Measurements from ENCODE around the gene PLEKHA6. TPM values are rescaled to one million over a fixed set of nuclear protein-coding genes. Genes with fewer than 3 reads are reported as not detected.

The PLEKHA6 gene
- total RNA-seq, 1 donor from 2014 or later: 0.21 TPM

- DNase-seq (ENCODE audit: low spot score): no peak
- peaks cover 5% of the 10 kb centered on the region for H3K27me3 Mint-ChIP-seq (ENCODE audit: insufficient read depth)
- no peak overlapping the region for H3K4me3 Mint-ChIP-seq
- intact Hi-C loops (cut with micrococcal nuclease): no loop called here
- no peaks in the 10 kb centered on the region for H3K9me3 Mint-ChIP-seq
- H3K4me1 Mint-ChIP-seq (ENCODE audit: low read depth): no peaks in the 10 kb centered on the region
- H3K36me3 Mint-ChIP-seq (ENCODE audit: low read depth): no peaks in the 10 kb centered on the region
- H3K27ac Mint-ChIP-seq: no peak overlapping the region
Measured at GRCh38 chr1:204307334-204307883, 52.3 kb downstream of the PLEKHA6 start.

GRCh38 chr1:204306076-204306475 is 53.7 kb downstream of the PLEKHA6 start:
- H3K27me3 Mint-ChIP-seq (ENCODE audit: insufficient read depth): peaks cover 5% of the 10 kb centered on the region
- DNase-seq (ENCODE audit: low spot score): no peak
- H3K27ac Mint-ChIP-seq: no peak overlapping the region
- H3K36me3 Mint-ChIP-seq (ENCODE audit: low read depth): no peaks in the 10 kb centered on the region
- no peaks in the 10 kb centered on the region for H3K4me1 Mint-ChIP-seq (ENCODE audit: low read depth)
- no peak overlapping the region for H3K4me3 Mint-ChIP-seq
- intact Hi-C loops (cut with micrococcal nuclease): no loop called here
- H3K9me3 Mint-ChIP-seq: no peaks in the 10 kb centered on the region

- H3K4me3 Mint-ChIP-seq: no peak overlapping the region
- H3K27me3 Mint-ChIP-seq (ENCODE audit: insufficient read depth): peaks cover 13% of the 10 kb centered on the region
Measured at GRCh38 chr1:204304067-204304466, 55.7 kb downstream of the PLEKHA6 start.

GRCh38 chr1:204302769-204303168 is 57.0 kb downstream of the PLEKHA6 start:
- H3K9me3 Mint-ChIP-seq: no peaks in the 10 kb centered on the region
- H3K4me3 Mint-ChIP-seq: no peak overlapping the region
- no peaks in the 10 kb centered on the region for H3K4me1 Mint-ChIP-seq (ENCODE audit: low read depth)
- H3K27ac Mint-ChIP-seq: no peak overlapping the region
- DNase-seq (ENCODE audit: low spot score): no peak
- H3K27me3 Mint-ChIP-seq (ENCODE audit: insufficient read depth): peaks cover 12% of the 10 kb centered on the region
- intact Hi-C loops (cut with micrococcal nuclease): no loop called here
- no peaks in the 10 kb centered on the region for H3K36me3 Mint-ChIP-seq (ENCODE audit: low read depth)

More at GRCh38 chr1:204304067-204304466, 55.7 kb downstream of the PLEKHA6 start:
- Mint-ChIP-seq H3K36me3 (ENCODE audit: low read depth) (no peaks in the 10 kb centered on the region), H3K9me3 (no peaks in the 10 kb centered on the region), H3K27ac (no peak overlapping the region), H3K4me1 (ENCODE audit: low read depth) (no peaks in the 10 kb centered on the region)
- intact Hi-C loops (cut with micrococcal nuclease): no loop called here
- DNase-seq (ENCODE audit: low spot score): no peak

- intact Hi-C loops (cut with micrococcal nuclease): no loop called here
- no peak overlapping the region for H3K4me3 Mint-ChIP-seq
- H3K9me3 Mint-ChIP-seq: no peaks in the 10 kb centered on the region
- H3K4me1 Mint-ChIP-seq (ENCODE audit: low read depth): no peaks in the 10 kb centered on the region
- H3K27me3 Mint-ChIP-seq (ENCODE audit: insufficient read depth): peaks cover 12% of the 10 kb centered on the region
- no peaks in the 10 kb centered on the region for H3K36me3 Mint-ChIP-seq (ENCODE audit: low read depth)
- H3K27ac Mint-ChIP-seq: no peak overlapping the region
- DNase-seq (ENCODE audit: low spot score): no peak
Measured at GRCh38 chr1:204301171-204301957, 58.4 kb downstream of the PLEKHA6 start.

- peaks cover 11% of the 10 kb centered on the region for H3K27me3 Mint-ChIP-seq (ENCODE audit: insufficient read depth)
- no peaks in the 10 kb centered on the region for H3K4me1 Mint-ChIP-seq (ENCODE audit: low read depth)
- H3K27ac Mint-ChIP-seq: no peak overlapping the region
- H3K36me3 Mint-ChIP-seq (ENCODE audit: low read depth): no peaks in the 10 kb centered on the region
- intact Hi-C loops (cut with micrococcal nuclease): no loop called here
- no peak overlapping the region for H3K4me3 Mint-ChIP-seq
- H3K9me3 Mint-ChIP-seq: no peaks in the 10 kb centered on the region
- no peak for DNase-seq (ENCODE audit: low spot score)
Measured at GRCh38 chr1:204299814-204300365, 59.8 kb downstream of the PLEKHA6 start.

GRCh38 chr1:204296431-204296988 is 63.2 kb downstream of the PLEKHA6 start:
- Mint-ChIP-seq H3K4me1 (ENCODE audit: low read depth) (no peaks in the 10 kb centered on the region), H3K27me3 (ENCODE audit: insufficient read depth) (peaks cover 15% of the 10 kb centered on the region), H3K4me3 (no peak overlapping the region), H3K36me3 (ENCODE audit: low read depth) (no peaks in the 10 kb centered on the region), H3K9me3 (no peaks in the 10 kb centered on the region), H3K27ac (no peak overlapping the region)
- intact Hi-C loops (cut with micrococcal nuclease): no loop called here
- no peak for DNase-seq (ENCODE audit: low spot score)

- no peaks in the 10 kb centered on the region for H3K9me3 Mint-ChIP-seq
- H3K27ac Mint-ChIP-seq: no peak overlapping the region
- intact Hi-C loops (cut with micrococcal nuclease): no loop called here
- no peaks in the 10 kb centered on the region for H3K36me3 Mint-ChIP-seq (ENCODE audit: low read depth)
- no peaks in the 10 kb centered on the region for H3K4me1 Mint-ChIP-seq (ENCODE audit: low read depth)
- DNase-seq (ENCODE audit: low spot score): no peak
- no peak overlapping the region for H3K4me3 Mint-ChIP-seq
- peaks cover 14% of the 10 kb centered on the region for H3K27me3 Mint-ChIP-seq (ENCODE audit: insufficient read depth)
Measured at GRCh38 chr1:204295671-204296070, 64.1 kb downstream of the PLEKHA6 start.

- DNase-seq (ENCODE audit: low spot score): no peak
- H3K9me3 Mint-ChIP-seq: no peaks in the 10 kb centered on the region
- H3K36me3 Mint-ChIP-seq (ENCODE audit: low read depth): no peaks in the 10 kb centered on the region
- H3K27ac Mint-ChIP-seq: no peak overlapping the region
- intact Hi-C loops (cut with micrococcal nuclease): no loop called here
- H3K4me3 Mint-ChIP-seq: no peak overlapping the region
- H3K4me1 Mint-ChIP-seq (ENCODE audit: low read depth): no peaks in the 10 kb centered on the region
- peaks cover 15% of the 10 kb centered on the region for H3K27me3 Mint-ChIP-seq (ENCODE audit: insufficient read depth)
Measured at GRCh38 chr1:204294357-204294756, 65.4 kb downstream of the PLEKHA6 start.

GRCh38 chr1:204293605-204294337 is 66.0 kb downstream of the PLEKHA6 start:
- Mint-ChIP-seq H3K27ac (no peak overlapping the region), H3K9me3 (no peaks in the 10 kb centered on the region), H3K36me3 (ENCODE audit: low read depth) (no peaks in the 10 kb centered on the region), H3K27me3 (ENCODE audit: insufficient read depth) (peaks cover 18% of the 10 kb centered on the region), H3K4me1 (ENCODE audit: low read depth) (no peaks in the 10 kb centered on the region), H3K4me3 (no peak overlapping the region)
- intact Hi-C loops (cut with micrococcal nuclease): no loop called here
- no peak for DNase-seq (ENCODE audit: low spot score)

GRCh38 chr1:204292740-204293139 is 67.0 kb downstream of the PLEKHA6 start:
- no peaks in the 10 kb centered on the region for H3K36me3 Mint-ChIP-seq (ENCODE audit: low read depth)
- no peaks in the 10 kb centered on the region for H3K9me3 Mint-ChIP-seq
- no peak overlapping the region for H3K4me3 Mint-ChIP-seq
- H3K4me1 Mint-ChIP-seq (ENCODE audit: low read depth): peaks cover 4% of the 10 kb centered on the region
- peaks cover 26% of the 10 kb centered on the region for H3K27me3 Mint-ChIP-seq (ENCODE audit: insufficient read depth)
- DNase-seq (ENCODE audit: low spot score): no peak
- intact Hi-C loops (cut with micrococcal nuclease): no loop called here
- no peak overlapping the region for H3K27ac Mint-ChIP-seq

GRCh38 chr1:204289280-204289679 is 70.4 kb downstream of the PLEKHA6 start:
- Mint-ChIP-seq H3K27ac (no peak overlapping the region), H3K4me3 (no peak overlapping the region), H3K36me3 (ENCODE audit: low read depth) (no peaks in the 10 kb centered on the region), H3K9me3 (no peaks in the 10 kb centered on the region), H3K27me3 (ENCODE audit: insufficient read depth) (peaks cover 33% of the 10 kb centered on the region), H3K4me1 (ENCODE audit: low read depth) (peaks cover 17% of the 10 kb centered on the region)
- no peak for DNase-seq (ENCODE audit: low spot score)
- intact Hi-C loops (cut with micrococcal nuclease): no loop called here
